Karpas-422 (cell line): Measurements from ENCODE around the gene POLR3GL. TPM values are rescaled to one million over a fixed set of nuclear protein-coding genes. Genes with fewer than 3 reads are reported as not detected.
"Not testable (repeated sequence)": the region's sequence is repeated elsewhere in the genome, so short reads cannot be mapped to it uniquely, and the experiment has no call there.

Source experiments
- DNase-seq: peaks from one replicate; pipeline ENCODE4 v3.0.0-alpha.2; 2015
- H2AFZ ChIP-seq: fragments of 200-600 bp; sonication (generic); 2 replicates; pipeline ENCODE4 v1.6.1; 2014; ENCODE audit warnings: antibody characterized with exemption, low read length, mixed read lengths
- H3K27ac ChIP-seq: fragments of 200-600 bp; sonication (generic); 2 replicates; pipeline ENCODE4 v1.5.1; 2014; ENCODE audit warnings: mild to moderate bottlenecking, low read length, moderate library complexity
- H3K27me3 ChIP-seq: fragments of 200-600 bp; sonication (generic); 2 replicates; pipeline ENCODE4 v1.6.1; 2014; ENCODE audit warnings: low read length, mixed read lengths
- H3K36me3 ChIP-seq: fragments of 200-600 bp; sonication (generic); 2 replicates; pipeline ENCODE4 v1.6.1; 2014; ENCODE audit warnings: low read length, mixed read lengths; ENCODE audit not compliant: insufficient read depth
- H3K4me1 ChIP-seq: fragments of 200-600 bp; sonication (generic); 2 replicates; pipeline ENCODE4 v1.6.1; 2014; ENCODE audit warnings: mild to moderate bottlenecking, low read length, mixed read lengths
- H3K4me2 ChIP-seq: fragments of 200-600 bp; sonication (generic); 2 replicates; pipeline ENCODE4 v1.6.1; 2014; ENCODE audit warnings: low read length, low read depth, mild to moderate bottlenecking; ENCODE audit not compliant: poor library complexity, severe bottlenecking
- H3K4me3 ChIP-seq: fragments of 200-600 bp; sonication (generic); 2 replicates; pipeline ENCODE4 v1.5.1; 2014; ENCODE audit warnings: mild to moderate bottlenecking, antibody characterized with exemption, low read length, mixed read lengths
- H3K79me2 ChIP-seq: fragments of 200-600 bp; sonication (generic); 2 replicates; pipeline ENCODE4 v1.6.1; 2014; ENCODE audit warnings: mild to moderate bottlenecking, low read length, mixed read lengths
- H3K9ac ChIP-seq: fragments of 200-600 bp; sonication (generic); 2 replicates; pipeline ENCODE4 v1.6.0; 2014; ENCODE audit warnings: low read length
- H3K9me2 ChIP-seq: fragments of 200-600 bp; sonication (generic), shearing (Covaris generic); replicated peaks from 2 replicates; pipeline ENCODE4 v1.6.0; 2014; ENCODE audit warnings: mild to moderate bottlenecking, low read length, moderate library complexity; ENCODE audit not compliant: insufficient read depth
- H3K9me3 ChIP-seq: fragments of 300-700, 200-600 bp; sonication (generic); 2 replicates; pipeline ENCODE4 v1.6.1; 2014; ENCODE audit warnings: low read length, mixed read lengths
- H4K20me1 ChIP-seq: fragments of 200-600 bp; sonication (generic); 2 replicates; pipeline ENCODE4 v1.6.1; 2014; ENCODE audit warnings: mild to moderate bottlenecking, antibody characterized with exemption, low read length, low read depth; ENCODE audit not compliant: insufficient read depth
- total RNA-seq: library from RNA; depleted of rRNA; stranded (reverse); fragments of >200 nt; shearing (Covaris generic); gene quantifications from 2 replicates; pipeline ENCODE4 v1.2.3, GENCODE V29; 2014; ENCODE audit warnings: low replicate concordance

The POLR3GL gene
- total RNA-seq, 1 experiment from 2014 or later, result 34.7 TPM

DNA sequence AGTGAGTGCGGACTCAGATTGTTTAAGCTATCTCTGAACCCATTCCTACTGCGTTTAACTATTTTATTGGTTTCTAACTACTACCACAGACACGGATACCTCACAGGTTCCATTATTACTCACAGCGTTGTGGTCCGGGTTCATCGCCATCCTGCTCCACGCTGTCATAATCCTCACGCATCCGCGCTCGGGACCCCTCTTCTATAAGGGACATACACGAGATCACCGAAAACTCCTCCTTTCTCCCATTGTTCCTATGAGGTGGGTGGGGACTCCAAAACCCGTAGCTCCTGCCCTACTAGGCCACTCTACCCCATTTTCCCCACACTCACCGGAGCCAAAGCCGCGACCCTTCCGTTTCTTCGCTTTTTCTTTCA lies 37.8 kb upstream of the POLR3GL start:
- peak overlapping the region; percentile 98 for H3K27ac ChIP-seq
- H3K9ac ChIP-seq, result peak overlapping the region; percentile 93
- no peaks in the 10 kb centered on the region for H4K20me1 ChIP-seq
- no peaks in the 10 kb centered on the region for H3K9me3 ChIP-seq
- H3K79me2 ChIP-seq, result peaks cover 26% of the 10 kb centered on the region
- H3K4me1 ChIP-seq, result peaks cover 26% of the 10 kb centered on the region
- H2AFZ ChIP-seq, result no peak overlapping the region
- H3K9me2 ChIP-seq, result no peaks in the 10 kb centered on the region
- no peaks in the 10 kb centered on the region for H3K27me3 ChIP-seq
- H3K36me3 ChIP-seq, result peaks cover 21% of the 10 kb centered on the region
- peak overlapping the region; percentile 70 for H3K4me3 ChIP-seq
- H3K4me2 ChIP-seq, result peak overlapping the region; percentile 72
- no peak for DNase-seq

DNA sequence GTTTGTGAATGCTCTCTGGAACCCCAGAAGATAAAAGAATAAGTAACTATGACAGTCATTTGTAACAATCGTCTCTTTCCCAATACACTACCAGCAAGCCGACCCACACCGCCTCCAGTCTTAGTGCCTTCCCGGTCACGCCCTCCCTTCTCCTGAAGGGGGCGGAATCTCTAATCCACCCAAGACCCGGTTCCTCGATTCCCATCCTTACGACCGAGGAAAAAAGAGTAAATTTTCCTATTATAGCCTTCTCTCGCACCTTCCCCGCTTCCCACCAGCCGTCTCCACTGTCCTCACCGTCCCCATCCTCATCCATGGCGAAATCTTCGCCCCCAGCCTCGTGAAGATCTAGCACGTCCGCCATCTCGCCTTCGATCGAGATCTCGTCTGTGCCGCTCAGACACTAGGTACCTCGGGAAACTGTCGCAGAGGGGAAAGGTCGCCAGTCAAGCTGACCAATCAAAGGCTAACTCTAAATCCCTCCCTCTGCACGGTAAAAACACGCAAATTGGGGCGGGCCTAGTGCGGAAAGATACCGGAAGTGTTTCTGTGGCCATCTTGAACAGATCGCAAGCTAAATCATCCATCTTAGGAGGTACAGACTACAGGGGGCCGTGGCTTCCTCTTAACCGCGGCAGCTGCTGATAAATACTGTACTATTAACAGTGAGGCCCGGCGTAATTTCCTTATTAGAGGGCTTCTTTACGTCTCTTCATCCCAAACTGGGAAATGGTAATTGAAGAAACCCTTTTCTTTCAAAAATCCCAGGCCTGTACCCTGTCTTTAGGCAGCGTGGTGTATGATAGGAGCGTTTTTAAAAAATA lies 37.2 kb upstream of the POLR3GL start, which contains the start of gene RBM8A:
Gene RBM8A, minus strand, starts transcription at position 422 of the 824 bp plus-strand sequence. Its CDS starts 58 bp downstream, at position 364.
- no peaks in the 10 kb centered on the region for H4K20me1 ChIP-seq
- peak within 1 kb of the TSS; percentile 72 for H3K4me2 ChIP-seq
- H3K27me3 ChIP-seq, result no peaks in the 10 kb centered on the region
- no peaks in the 10 kb centered on the region for H3K9me2 ChIP-seq
- no peaks in the 10 kb centered on the region for H3K9me3 ChIP-seq
- peak within 1 kb of the TSS; percentile 70 for H3K4me3 ChIP-seq
- H3K4me1 ChIP-seq, result peaks cover 32% of the 10 kb centered on the region
- H3K36me3 ChIP-seq, result peaks cover 21% of the 10 kb centered on the region
- peak; percentile 99 for DNase-seq
- H2AFZ ChIP-seq, result no peak within 1 kb of the TSS
- H3K27ac ChIP-seq, result peak within 1 kb of the TSS; percentile 98
- H3K79me2 ChIP-seq, result peaks cover 26% of the 10 kb centered on the region
- H3K9ac ChIP-seq, result peak within 1 kb of the TSS; percentile 93

- Histone ChIP-seq H3K4me1 (peaks cover 39% of the 10 kb centered on the region), H2AFZ (no peak overlapping the region), H4K20me1 (no peaks in the 10 kb centered on the region), H3K27me3 (no peaks in the 10 kb centered on the region), H3K9me3 (no peaks in the 10 kb centered on the region), H3K36me3 (peaks cover 20% of the 10 kb centered on the region), H3K4me3 (peak overlapping the region; percentile 70), H3K4me2 (peak overlapping the region; percentile 72), H3K27ac (peak overlapping the region; percentile 98), H3K79me2 (peaks cover 26% of the 10 kb centered on the region), H3K9ac (peak overlapping the region; percentile 93), H3K9me2 (no peaks in the 10 kb centered on the region)
- DNase-seq, result peak; percentile 68
These were observed 36.4 kb upstream of the POLR3GL start for GRCh38 chr1:145927916-145928643.

GRCh38 chr1:145932522-145933009 lies 31.9 kb upstream of the POLR3GL start:
- peak overlapping the region; percentile 89 for H3K27ac ChIP-seq
- not testable (repeated sequence) for H2AFZ ChIP-seq

DNA sequence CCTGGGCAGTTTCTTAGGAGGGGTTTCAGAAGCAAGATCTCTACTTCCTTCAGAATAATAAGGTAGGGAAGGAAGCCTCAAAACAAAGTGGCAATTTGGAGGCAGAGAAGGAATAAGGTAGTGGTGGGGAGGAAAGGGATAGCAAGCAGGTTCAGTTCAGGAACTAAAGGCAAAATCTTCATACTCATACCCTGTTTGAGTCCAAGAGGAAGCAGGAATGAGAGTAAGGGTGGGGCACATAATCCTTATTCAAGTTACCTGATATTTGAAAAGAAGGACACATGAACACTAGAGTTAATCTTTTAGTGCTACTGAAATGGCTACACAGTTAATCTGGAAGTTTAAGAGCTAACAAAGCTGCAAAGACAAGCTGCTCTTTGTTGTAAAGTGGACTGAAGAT lies 28.8 kb upstream of the POLR3GL start:
- Histone ChIP-seq H3K4me2 (no peak overlapping the region), H2AFZ (no peak overlapping the region), H3K36me3 (peaks cover 19% of the 10 kb centered on the region; the same call in 1 of the 2 replicates), H3K9ac (no peak overlapping the region), H3K27ac (peak overlapping the region; percentile 67), H3K27me3 (no peaks in the 10 kb centered on the region), H4K20me1 (no peaks in the 10 kb centered on the region), H3K9me2 (no peaks in the 10 kb centered on the region), H3K4me3 (no peak overlapping the region), H3K4me1 (peaks cover 47% of the 10 kb centered on the region), H3K79me2 (peaks cover 3% of the 10 kb centered on the region), H3K9me3 (no peaks in the 10 kb centered on the region)
- no peak for DNase-seq

More at GRCh38 chr1:145932522-145933009, 31.9 kb upstream of the POLR3GL start:
- Histone ChIP-seq H3K36me3 (peaks cover 21% of the 10 kb centered on the region; the same call in 1 of the 2 replicates), H3K79me2 (peaks cover 14% of the 10 kb centered on the region), H3K9ac (peak overlapping the region; percentile 53), H3K4me1 (peaks cover 44% of the 10 kb centered on the region), H3K4me2 (peak overlapping the region; percentile 75), H3K4me3 (peak overlapping the region; percentile 54)
- H3K27me3 ChIP-seq, H3K9me3 ChIP-seq, H3K9me2 ChIP-seq, H4K20me1 ChIP-seq: not testable (repeated sequence)
- DNase-seq, result peak; percentile 85

GRCh38 chr1:145936247-145936646 lies 28.2 kb upstream of the POLR3GL start:
- Histone ChIP-seq H3K36me3 (peaks cover 23% of the 10 kb centered on the region), H3K27me3 (no peaks in the 10 kb centered on the region), H3K27ac (peak overlapping the region; percentile 67), H3K9ac (no peak overlapping the region), H2AFZ (no peak overlapping the region), H3K4me1 (peaks cover 47% of the 10 kb centered on the region), H3K4me2 (no peak overlapping the region), H3K79me2 (peaks cover 6% of the 10 kb centered on the region), H3K9me2 (no peaks in the 10 kb centered on the region), H3K4me3 (no peak overlapping the region), H3K9me3 (no peaks in the 10 kb centered on the region), H4K20me1 (no peaks in the 10 kb centered on the region)
- DNase-seq, result no peak

- Histone ChIP-seq H3K4me1 (peaks cover 38% of the 10 kb centered on the region), H3K4me2 (no peak overlapping the region), H3K79me2 (peaks cover 13% of the 10 kb centered on the region), H4K20me1 (no peaks in the 10 kb centered on the region), H3K9me3 (no peaks in the 10 kb centered on the region), H3K9me2 (no peaks in the 10 kb centered on the region), H3K9ac (no peak overlapping the region), H2AFZ (no peak overlapping the region), H3K27me3 (no peaks in the 10 kb centered on the region), H3K4me3 (no peak overlapping the region), H3K36me3 (peaks cover 31% of the 10 kb centered on the region), H3K27ac (peak overlapping the region; percentile 11; the same call in 1 of the 2 replicates)
- DNase-seq, result peak; percentile 33
These were observed 27.1 kb upstream of the POLR3GL start for GRCh38 chr1:145937436-145937835.

DNA sequence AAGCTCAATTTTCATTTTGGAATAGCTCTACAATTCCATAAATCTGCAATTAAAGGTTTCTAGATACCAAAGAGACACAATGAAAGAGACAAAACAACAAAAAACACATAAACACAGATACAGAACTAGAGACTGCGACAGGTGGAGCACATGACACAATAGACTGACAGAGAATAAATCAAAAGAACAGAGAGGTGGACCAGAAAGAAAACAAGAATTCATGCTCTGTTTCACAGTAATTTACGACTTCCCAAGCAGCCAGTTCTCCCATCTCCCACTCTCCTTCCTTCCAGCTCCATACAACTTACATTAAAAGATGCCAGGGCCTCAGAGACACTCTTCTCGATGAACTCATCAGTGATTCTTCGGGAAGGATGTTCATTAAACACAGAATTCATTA lies 22.1 kb upstream of the POLR3GL start:
- Histone ChIP-seq H3K9ac (no peak overlapping the region), H3K27me3 (no peaks in the 10 kb centered on the region), H3K79me2 (peaks cover 49% of the 10 kb centered on the region), H2AFZ (no peak overlapping the region), H3K27ac (no peak overlapping the region), H3K4me1 (peaks cover 17% of the 10 kb centered on the region), H3K36me3 (peaks cover 38% of the 10 kb centered on the region), H4K20me1 (no peaks in the 10 kb centered on the region), H3K4me2 (no peak overlapping the region), H3K9me3 (no peaks in the 10 kb centered on the region), H3K4me3 (no peak overlapping the region), H3K9me2 (no peaks in the 10 kb centered on the region)
- DNase-seq, result no peak
